Measurements from ENCODE around the gene APOM.

GRCh38 chr6:31686483-31686882, 30.8 kb downstream of the APOM start:
- TF ChIP-seq CTCF (IDR thresholded peaks at IDR 0.05; ENCODE audit: low read depth, low read length, missing input control) (no peak), JUND (IDR thresholded peaks at IDR 0.05) (no peak), YY1 (IDR thresholded peaks at IDR 0.05) (no peak), MAX (IDR thresholded peaks at IDR 0.05) (no peak), EGR1 (IDR thresholded peaks at IDR 0.05; ENCODE audit: low read depth in 2 of 2) (no peak), RAD21 (IDR thresholded peaks at IDR 0.05) (no peak), GABPA (IDR thresholded peaks at IDR 0.05 in 1 of 2, conservative IDR thresholded peaks at IDR 0.05 in 1 of 2) (no peak), HNF4G (IDR thresholded peaks at IDR 0.05) (no peak), SP1 (IDR thresholded peaks at IDR 0.05) (no peak), RXRA (IDR thresholded peaks at IDR 0.05) (no peak)
- TF ChIP-seq, protein P1, sequence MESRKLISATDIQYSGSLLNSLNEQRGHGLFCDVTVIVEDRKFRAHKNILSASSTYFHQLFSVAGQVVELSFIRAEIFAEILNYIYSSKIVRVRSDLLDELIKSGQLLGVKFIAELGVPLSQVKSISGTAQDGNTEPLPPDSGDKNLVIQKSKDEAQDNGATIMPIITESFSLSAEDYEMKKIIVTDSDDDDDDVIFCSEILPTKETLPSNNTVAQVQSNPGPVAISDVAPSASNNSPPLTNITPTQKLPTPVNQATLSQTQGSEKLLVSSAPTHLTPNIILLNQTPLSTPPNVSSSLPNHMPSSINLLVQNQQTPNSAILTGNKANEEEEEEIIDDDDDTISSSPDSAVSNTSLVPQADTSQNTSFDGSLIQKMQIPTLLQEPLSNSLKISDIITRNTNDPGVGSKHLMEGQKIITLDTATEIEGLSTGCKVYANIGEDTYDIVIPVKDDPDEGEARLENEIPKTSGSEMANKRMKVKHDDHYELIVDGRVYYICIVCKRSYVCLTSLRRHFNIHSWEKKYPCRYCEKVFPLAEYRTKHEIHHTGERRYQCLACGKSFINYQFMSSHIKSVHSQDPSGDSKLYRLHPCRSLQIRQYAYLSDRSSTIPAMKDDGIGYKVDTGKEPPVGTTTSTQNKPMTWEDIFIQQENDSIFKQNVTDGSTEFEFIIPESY (IDR thresholded peaks at IDR 0.05) = no peak
- TF ChIP-seq, protein P2, sequence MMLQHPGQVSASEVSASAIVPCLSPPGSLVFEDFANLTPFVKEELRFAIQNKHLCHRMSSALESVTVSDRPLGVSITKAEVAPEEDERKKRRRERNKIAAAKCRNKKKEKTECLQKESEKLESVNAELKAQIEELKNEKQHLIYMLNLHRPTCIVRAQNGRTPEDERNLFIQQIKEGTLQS (IDR thresholded peaks at IDR 0.05) = no peak

Measured in liver (tissue), 3 donors.